ENCODE measurements around the gene XXYLT1.

- TF ChIP-seq, protein P1, sequence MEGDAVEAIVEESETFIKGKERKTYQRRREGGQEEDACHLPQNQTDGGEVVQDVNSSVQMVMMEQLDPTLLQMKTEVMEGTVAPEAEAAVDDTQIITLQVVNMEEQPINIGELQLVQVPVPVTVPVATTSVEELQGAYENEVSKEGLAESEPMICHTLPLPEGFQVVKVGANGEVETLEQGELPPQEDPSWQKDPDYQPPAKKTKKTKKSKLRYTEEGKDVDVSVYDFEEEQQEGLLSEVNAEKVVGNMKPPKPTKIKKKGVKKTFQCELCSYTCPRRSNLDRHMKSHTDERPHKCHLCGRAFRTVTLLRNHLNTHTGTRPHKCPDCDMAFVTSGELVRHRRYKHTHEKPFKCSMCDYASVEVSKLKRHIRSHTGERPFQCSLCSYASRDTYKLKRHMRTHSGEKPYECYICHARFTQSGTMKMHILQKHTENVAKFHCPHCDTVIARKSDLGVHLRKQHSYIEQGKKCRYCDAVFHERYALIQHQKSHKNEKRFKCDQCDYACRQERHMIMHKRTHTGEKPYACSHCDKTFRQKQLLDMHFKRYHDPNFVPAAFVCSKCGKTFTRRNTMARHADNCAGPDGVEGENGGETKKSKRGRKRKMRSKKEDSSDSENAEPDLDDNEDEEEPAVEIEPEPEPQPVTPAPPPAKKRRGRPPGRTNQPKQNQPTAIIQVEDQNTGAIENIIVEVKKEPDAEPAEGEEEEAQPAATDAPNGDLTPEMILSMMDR (tag by site-specific recombination; IDR thresholded peaks at IDR 0.05): no peak
- no peak for TF ChIP-seq ZBTB48 (tag by site-specific recombination; IDR thresholded peaks at IDR 0.05)
- no peak for TF ChIP-seq ZFHX2 (tag by site-specific recombination; conservative IDR thresholded peaks at IDR 0.05)
- TF ChIP-seq, protein P2, sequence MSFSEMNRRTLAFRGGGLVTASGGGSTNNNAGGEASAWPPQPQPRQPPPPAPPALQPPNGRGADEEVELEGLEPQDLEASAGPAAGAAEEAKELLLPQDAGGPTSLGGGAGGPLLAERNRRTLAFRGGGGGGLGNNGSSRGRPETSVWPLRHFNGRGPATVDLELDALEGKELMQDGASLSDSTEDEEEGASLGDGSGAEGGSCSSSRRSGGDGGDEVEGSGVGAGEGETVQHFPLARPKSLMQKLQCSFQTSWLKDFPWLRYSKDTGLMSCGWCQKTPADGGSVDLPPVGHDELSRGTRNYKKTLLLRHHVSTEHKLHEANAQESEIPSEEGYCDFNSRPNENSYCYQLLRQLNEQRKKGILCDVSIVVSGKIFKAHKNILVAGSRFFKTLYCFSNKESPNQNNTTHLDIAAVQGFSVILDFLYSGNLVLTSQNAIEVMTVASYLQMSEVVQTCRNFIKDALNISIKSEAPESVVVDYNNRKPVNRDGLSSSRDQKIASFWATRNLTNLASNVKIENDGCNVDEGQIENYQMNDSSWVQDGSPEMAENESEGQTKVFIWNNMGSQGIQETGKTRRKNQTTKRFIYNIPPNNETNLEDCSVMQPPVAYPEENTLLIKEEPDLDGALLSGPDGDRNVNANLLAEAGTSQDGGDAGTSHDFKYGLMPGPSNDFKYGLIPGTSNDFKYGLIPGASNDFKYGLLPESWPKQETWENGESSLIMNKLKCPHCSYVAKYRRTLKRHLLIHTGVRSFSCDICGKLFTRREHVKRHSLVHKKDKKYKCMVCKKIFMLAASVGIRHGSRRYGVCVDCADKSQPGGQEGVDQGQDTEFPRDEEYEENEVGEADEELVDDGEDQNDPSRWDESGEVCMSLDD (tag by site-specific recombination; IDR thresholded peaks at IDR 0.05): no peak
- no peak for TF ChIP-seq ZNF664 (tag by site-specific recombination; IDR thresholded peaks at IDR 0.05)
- TF ChIP-seq INSM2 (tag by site-specific recombination; IDR thresholded peaks at IDR 0.05): no peak
- no peak for TF ChIP-seq TRIM28 (IDR thresholded peaks at IDR 0.05; ENCODE audit: borderline replicate concordance, low read length)
- TF ChIP-seq ZBTB26 (tag by site-specific recombination; optimal IDR thresholded peaks at IDR 0.05): no peak
- no peak for TF ChIP-seq KLF1 (tag by site-specific recombination; IDR thresholded peaks at IDR 0.05)
- TF ChIP-seq, protein P3, sequence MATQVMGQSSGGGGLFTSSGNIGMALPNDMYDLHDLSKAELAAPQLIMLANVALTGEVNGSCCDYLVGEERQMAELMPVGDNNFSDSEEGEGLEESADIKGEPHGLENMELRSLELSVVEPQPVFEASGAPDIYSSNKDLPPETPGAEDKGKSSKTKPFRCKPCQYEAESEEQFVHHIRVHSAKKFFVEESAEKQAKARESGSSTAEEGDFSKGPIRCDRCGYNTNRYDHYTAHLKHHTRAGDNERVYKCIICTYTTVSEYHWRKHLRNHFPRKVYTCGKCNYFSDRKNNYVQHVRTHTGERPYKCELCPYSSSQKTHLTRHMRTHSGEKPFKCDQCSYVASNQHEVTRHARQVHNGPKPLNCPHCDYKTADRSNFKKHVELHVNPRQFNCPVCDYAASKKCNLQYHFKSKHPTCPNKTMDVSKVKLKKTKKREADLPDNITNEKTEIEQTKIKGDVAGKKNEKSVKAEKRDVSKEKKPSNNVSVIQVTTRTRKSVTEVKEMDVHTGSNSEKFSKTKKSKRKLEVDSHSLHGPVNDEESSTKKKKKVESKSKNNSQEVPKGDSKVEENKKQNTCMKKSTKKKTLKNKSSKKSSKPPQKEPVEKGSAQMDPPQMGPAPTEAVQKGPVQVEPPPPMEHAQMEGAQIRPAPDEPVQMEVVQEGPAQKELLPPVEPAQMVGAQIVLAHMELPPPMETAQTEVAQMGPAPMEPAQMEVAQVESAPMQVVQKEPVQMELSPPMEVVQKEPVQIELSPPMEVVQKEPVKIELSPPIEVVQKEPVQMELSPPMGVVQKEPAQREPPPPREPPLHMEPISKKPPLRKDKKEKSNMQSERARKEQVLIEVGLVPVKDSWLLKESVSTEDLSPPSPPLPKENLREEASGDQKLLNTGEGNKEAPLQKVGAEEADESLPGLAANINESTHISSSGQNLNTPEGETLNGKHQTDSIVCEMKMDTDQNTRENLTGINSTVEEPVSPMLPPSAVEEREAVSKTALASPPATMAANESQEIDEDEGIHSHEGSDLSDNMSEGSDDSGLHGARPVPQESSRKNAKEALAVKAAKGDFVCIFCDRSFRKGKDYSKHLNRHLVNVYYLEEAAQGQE (tag by site-specific recombination; IDR thresholded peaks at IDR 0.05): no peak
- no peak for TF ChIP-seq ZSCAN30 (tag by site-specific recombination; IDR thresholded peaks at IDR 0.05)
- no peak for TF ChIP-seq ZNF37A (tag by site-specific recombination; IDR thresholded peaks at IDR 0.05)
- no peak for TF ChIP-seq ZNF350 (tag by site-specific recombination; IDR thresholded peaks at IDR 0.05)
These were observed 204.5 kb downstream of the XXYLT1 start for GRCh38 chr3:195066441-195066841.

Measured in HEK293 (cell line).